HG02938 (cell line): ENCODE data around the gene LDB2.

ENCODE experiments used
- ATAC-seq: cut with Tn5 transposase; IDR thresholded peaks from one replicate; pipeline ENCODE4 v1.9.1; 2021; ENCODE audit warnings: mild to moderate bottlenecking, moderate library complexity; ENCODE audit not compliant: unreplicated experiment

The LDB2 gene

GRCh38 chr4:16692961-16693506, 205.4 kb downstream of the LDB2 start:
- no peak for ATAC-seq

DNA sequence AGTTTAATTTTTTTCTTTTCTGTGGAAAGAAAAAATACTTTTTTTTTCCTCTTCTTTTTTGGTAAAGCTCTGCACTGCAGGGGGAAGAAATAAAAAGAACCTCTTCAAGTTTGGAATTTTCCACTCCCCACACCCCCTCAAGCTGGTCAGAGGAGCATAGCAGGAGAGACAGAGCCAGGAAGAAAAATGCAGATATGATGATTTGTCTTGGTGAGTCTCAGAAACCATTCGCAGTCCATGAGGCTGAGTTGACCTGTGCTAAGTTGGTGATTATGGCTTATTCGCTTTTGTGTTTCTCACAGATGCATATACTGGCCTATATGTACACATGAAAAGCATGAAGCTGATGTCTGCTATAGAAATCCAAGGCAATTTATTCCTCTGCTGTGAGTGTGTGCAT, 205.9 kb downstream of the LDB2 start:
- no peak for ATAC-seq

DNA sequence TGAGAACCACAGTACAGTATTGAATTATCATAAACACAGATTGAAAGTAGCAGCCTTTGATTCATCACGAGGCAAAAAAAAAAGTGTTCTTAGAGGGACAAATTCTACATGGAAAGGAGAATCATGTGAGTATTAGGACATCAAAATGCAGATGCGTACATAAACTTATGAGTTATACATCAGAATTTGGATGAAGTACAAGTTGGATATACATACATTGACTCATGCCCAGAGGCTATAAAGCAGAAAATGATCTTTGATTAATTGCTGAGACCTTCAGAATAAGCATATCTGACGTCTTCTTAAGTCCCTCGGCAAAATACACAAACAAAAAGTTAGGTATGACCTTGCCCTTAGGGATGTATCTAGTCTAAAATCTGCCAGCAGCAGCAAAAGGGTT, 206.4 kb downstream of the LDB2 start:
- no peak for ATAC-seq

GRCh38 chr4:16691450-16691849, 207.0 kb downstream of the LDB2 start:
- no peak for ATAC-seq

DNA sequence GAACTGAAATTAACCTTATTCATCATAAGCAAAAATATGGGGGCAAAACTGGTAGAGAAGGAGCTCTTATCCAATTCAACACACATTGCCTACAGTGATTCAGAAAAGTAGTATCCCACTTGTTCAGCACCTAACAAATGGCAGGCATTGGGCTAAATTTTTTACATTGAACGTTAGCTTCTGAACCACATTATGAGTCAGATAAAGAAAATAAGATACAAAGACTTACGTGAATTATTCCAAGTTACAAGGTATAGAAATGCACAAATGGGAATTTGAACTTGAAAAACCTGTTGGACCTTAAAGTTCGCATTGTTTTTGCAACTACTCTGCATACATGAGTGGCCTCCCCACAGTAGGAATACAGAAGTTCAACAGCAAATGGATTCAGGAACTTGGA, 210.6 kb downstream of the LDB2 start:
- no peak for ATAC-seq

DNA sequence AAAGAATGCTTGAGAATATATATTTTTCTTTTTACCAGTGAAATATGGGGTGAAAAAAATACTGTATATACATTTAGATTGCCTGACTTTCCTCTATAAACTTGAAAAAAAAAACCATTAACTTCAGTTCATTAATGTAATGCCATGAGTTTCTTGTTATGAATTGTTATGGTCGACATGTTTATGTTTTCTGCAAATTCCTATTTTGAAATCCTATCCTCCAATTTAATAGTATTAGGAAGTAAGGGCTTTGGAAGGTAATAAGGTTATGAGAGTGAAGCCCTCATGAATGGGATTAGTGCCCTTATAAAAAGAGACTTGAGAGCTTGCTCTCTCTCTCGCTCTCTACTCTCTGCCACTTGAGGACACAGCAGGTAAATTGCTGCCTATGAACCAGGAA, 211.4 kb downstream of the LDB2 start:
- ATAC-seq = no peak

DNA sequence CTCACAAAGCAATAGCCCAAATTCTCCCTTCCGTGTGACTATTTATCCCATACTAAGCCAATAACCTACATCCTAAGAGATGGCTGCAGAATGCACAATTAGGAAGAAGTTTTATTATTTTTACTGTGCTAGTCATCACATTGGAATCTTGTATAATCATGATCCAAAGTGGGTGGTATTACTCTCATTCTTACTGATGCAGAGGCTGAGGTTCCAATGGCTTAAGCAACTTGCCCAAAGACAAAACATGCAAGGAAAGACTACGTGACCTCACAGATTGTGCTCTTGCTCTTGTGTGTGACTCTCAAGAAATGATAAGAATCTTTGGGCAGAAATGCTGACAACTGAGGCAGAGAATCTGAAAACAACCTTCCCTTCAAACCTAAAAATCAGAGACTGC, 212.2 kb downstream of the LDB2 start:
- no peak for ATAC-seq

GRCh38 chr4:16685536-16685935, 212.9 kb downstream of the LDB2 start:
- ATAC-seq = no peak

DNA sequence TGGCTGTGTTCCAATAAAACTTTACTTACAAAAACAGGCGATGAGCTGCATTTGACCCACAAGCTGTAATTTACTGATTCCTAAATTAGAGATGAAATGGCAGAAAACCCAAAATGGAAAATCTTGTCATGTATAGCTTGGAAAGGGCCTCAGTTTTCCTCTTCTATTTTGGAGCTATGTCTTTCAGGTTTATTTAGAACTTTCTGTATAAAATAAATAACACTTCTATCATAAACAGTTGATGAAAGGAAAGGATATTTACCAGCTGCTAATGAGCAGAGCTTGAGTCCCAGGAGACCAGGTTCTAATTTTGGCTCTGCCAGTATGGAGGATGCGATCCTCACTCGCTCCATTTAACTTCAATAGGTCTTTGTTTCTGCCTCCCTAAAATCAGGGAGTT, 213.5 kb downstream of the LDB2 start:
- no peak for ATAC-seq

DNA sequence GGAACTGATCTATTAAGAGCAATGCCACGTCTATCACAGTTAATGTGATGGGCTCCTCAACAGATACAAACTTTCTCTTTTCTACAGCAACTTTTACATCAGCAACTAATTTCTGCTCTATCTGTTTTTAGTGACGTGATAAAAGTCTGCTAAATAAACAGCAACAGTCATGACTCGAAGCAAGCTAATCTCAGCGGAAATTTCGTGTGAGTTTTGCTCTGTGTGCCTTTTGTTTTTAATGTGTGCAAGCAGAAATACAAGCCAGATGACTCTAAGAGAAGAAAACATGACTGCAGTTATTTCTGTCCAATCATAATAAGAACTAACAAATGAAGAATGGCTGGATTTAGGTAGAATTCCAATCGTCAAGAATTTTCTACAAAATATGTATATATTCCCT, 214.3 kb downstream of the LDB2 start:
- ATAC-seq = no peak

GRCh38 chr4:16682975-16683374, 215.5 kb downstream of the LDB2 start:
- ATAC-seq = no peak

DNA sequence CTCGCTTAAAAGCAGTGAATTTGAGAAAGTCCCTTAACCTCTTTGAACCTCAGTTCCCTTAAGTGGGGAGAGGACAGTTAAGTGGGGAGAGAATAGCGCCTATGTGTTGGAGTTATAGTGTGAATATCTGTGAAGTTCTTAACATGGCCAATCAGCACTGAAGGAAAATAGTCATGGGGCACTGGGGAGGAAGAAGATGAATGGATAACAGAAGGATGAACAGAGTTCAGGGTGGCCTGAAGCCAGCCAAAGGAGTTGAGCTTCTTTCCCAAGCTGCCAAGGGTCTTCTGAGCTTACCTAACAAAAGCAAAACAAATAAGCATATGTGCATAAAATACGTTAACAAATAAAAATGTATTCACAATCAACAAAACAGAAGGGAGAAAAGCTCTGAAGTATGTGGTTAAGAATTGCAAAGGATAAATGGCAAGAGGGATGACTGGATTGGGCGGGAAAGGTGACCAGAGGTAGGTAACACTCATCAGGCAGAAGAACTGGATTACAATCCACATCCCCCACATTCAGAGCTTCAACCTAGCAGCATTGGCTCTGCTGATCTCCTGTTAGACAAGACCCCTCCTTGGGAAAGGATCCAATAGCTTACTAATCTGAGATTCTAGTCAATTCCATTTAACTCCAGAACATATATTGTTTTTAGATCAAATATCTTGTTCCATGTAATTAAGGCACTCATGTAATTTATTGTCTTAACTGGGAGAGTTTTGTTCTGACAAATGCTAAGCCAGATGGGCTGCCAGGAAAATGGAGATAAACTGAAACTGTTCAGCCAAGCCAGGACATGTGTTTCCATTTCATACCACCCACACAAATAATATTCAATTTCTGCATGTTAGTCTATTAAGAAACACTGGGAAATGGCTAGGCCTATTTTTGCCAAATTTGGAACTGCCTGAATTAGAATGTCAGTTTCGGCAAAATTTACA, 221.2 kb downstream of the LDB2 start:
- no peak for ATAC-seq

DNA sequence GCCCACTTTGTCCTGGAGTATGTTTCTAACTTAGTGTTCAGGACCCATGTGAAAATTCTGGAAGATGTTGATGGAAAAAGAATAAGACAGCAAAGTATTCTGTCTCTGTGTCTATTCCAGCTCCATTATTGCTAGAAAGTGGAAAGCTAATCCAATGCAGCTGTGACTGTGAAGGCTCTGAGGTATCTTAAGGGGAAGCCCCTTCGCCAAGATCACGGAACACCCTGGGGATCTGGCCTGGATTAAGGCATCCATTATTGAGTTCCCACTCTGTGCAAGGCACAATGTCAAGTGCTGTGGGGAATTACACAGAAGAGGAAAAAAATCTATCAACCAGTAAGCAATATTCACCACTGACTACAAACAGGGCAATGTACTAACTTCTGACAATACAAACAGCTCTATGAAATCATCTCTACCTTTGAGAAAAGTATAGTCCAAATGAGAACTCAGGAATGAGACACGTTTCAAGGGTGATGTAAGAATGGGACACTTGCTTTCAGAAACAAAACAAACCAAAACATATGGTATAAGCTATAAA, 222.1 kb downstream of the LDB2 start:
- no peak for ATAC-seq

GRCh38 chr4:16674082-16674481, 224.4 kb downstream of the LDB2 start:
- no peak for ATAC-seq

DNA sequence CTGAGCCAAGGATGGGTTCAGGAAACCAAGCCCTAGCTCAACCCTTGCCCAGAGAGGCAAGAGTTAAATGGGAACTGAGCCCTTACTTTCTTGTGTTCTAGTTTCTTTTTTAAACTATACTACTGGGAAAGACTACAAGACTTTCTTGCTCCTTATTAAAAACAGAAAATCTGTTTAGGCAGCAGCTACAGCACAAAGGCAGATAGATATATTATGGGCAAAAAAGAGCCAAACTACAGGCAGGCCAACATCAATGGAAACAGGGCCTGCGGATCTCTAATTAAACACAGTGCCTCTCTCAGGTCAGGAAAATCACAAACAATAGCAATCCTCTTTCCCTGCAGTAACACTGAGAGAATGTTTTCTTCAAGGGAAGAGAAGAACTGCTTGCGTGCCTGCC, 226.0 kb downstream of the LDB2 start:
- no peak for ATAC-seq

DNA sequence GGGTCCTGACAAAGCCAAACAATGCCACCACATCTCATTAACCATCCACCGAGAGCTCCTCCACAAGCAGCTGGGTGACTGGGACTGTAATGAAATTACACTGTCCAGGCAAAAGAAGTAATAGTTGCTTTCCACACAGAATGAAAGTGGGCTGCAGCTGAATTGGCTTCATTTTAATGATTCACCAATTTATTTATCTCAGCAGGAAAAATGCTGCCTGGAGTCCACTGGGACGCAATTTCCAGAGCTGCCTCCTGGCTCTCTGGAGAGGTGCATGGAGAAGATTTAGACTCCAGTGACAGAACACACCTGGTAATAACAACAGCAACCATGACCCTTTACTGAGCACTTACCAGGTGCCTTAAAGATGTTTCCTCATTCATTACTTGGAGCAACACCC, 226.7 kb downstream of the LDB2 start:
- no peak for ATAC-seq

DNA sequence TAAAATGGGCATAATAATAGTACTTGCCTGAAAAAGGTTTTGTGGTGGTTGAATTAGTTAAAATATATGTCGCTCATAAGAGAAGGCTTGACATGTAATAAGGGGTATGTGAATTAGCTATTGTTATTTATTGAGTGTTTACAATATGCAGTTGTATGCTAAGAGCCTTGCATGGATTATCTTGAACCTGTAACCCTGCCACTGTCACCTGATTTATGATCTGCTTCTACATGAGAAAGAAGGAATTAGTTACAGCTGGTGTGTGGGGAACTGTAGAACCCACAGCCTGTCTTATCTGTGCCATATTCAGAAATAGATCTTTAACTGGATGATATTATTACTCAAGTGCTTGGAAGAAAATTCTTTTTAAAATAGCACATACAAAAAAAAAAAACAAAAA, 227.7 kb downstream of the LDB2 start:
- no peak for ATAC-seq

- ATAC-seq = no peak
These were observed 229.4 kb downstream of the LDB2 start for GRCh38 chr4:16669036-16669435.

DNA sequence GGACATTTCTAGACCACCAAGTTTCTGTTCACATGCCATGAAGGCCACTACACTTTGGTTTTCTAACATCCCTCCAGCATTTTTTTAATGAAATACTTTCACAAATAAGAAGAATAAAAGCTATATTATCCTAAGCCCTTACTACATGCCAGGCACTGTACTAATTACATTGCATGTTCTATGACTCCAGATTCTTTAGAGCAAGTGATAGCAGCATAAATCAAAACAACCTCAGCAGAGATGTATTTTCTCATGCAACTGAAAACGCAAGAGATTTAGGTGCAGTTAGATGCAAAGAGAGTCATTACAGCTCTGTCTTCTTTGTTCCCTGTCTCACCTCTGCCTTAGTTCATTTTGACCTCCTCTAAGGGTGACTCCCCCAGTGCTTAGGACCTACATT, 230.0 kb downstream of the LDB2 start:
- ATAC-seq = no peak

DNA sequence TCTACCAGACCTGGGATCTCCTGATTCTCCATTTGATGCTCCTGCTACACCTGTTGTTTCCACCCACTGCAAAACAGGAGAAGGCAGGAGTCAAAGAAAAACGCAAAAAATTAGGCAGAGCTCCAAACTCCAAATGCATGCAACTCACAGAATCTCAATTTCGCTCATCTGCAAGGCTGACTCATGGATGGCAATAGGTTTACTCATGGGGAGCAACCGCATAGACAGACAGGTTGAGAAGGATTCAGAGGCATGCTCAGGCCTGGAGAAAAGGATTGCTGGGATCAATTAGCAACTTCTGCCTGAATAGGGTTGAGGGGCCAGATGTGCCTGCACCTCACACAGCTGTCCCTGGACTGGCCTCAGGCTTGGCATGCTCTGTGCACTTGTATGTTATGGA, 231.0 kb downstream of the LDB2 start:
- no peak for ATAC-seq

GRCh38 chr4:16665942-16666551, 232.4 kb downstream of the LDB2 start:
- no peak for ATAC-seq

GRCh38 chr4:16663732-16664131, 234.7 kb downstream of the LDB2 start:
- ATAC-seq = no peak
